Measurements from ENCODE around the gene CTXND2. TPM values are rescaled to one million over a fixed set of nuclear protein-coding genes. Genes with fewer than 3 reads are reported as not detected.
"Not testable (repeated sequence)": the region's sequence is repeated elsewhere in the genome, so short reads cannot be mapped to it uniquely, and the experiment has no call there.

Gene CTXND2
- under 1 TPM in 2 of 3 donors, not detected in 1; 0.12 to 0.21 TPM for polyA plus RNA-seq (ENCODE audit: insufficient read length in 3 of 3)

- DNase-seq (ENCODE audit: low read depth in 3 of 3, low spot score in 2 of 3), result no peak
Observed at GRCh38 chr1:150887018-150887417, at the start of gene CTXND2. TSS of gene CTXND2 (plus strand) at chr1:150887136. CDS start at chr1:150912315, 25,179 bp downstream.

GRCh38 chr1:150840850-150841249, 46.1 kb upstream of the CTXND2 start:
- not testable (repeated sequence) for DNase-seq (ENCODE audit: low read depth in 3 of 3, low spot score in 2 of 3)

GRCh38 chr1:150841626-150842025, 45.3 kb upstream of the CTXND2 start:
- no peak for DNase-seq (ENCODE audit: low read depth in 3 of 3, low spot score in 2 of 3)

- no peak for DNase-seq (ENCODE audit: low read depth in 3 of 3, low spot score in 2 of 3)
Observed at GRCh38 chr1:150842343-150842742, 44.6 kb upstream of the CTXND2 start.

GRCh38 chr1:150842964-150843363, 44.0 kb upstream of the CTXND2 start:
- no peak for DNase-seq (ENCODE audit: low read depth in 3 of 3, low spot score in 2 of 3)

- no peak for DNase-seq (ENCODE audit: low read depth in 3 of 3, low spot score in 2 of 3)
Observed at GRCh38 chr1:150843474-150843873, 43.5 kb upstream of the CTXND2 start.

- DNase-seq (ENCODE audit: low read depth in 3 of 3, low spot score in 2 of 3), result no peak
Observed at GRCh38 chr1:150846473-150847146, 40.3 kb upstream of the CTXND2 start.

- not testable (repeated sequence) for DNase-seq (ENCODE audit: low read depth in 3 of 3, low spot score in 2 of 3)
Observed at GRCh38 chr1:150850801-150851362, 36.1 kb upstream of the CTXND2 start.

GRCh38 chr1:150852734-150853133, 34.2 kb upstream of the CTXND2 start:
- DNase-seq (ENCODE audit: low read depth in 3 of 3, low spot score in 2 of 3), result not testable (repeated sequence)

GRCh38 chr1:150863724-150864123, 23.2 kb upstream of the CTXND2 start:
- no peak for DNase-seq (ENCODE audit: low read depth in 3 of 3, low spot score in 2 of 3)

GRCh38 chr1:150864200-150864599, 22.7 kb upstream of the CTXND2 start:
- not testable (repeated sequence) for DNase-seq (ENCODE audit: low read depth in 3 of 3, low spot score in 2 of 3)

- DNase-seq (ENCODE audit: low read depth in 3 of 3, low spot score in 2 of 3), result no peak
Observed at GRCh38 chr1:150869683-150870082, 17.3 kb upstream of the CTXND2 start.

GRCh38 chr1:150872572-150872971, 14.4 kb upstream of the CTXND2 start:
- no peak for DNase-seq (ENCODE audit: low read depth in 3 of 3, low spot score in 2 of 3)

GRCh38 chr1:150873521-150873920, 13.4 kb upstream of the CTXND2 start:
- DNase-seq (ENCODE audit: low read depth in 3 of 3, low spot score in 2 of 3), result no peak

- DNase-seq (ENCODE audit: low read depth in 3 of 3, low spot score in 2 of 3), result no peak
Observed at GRCh38 chr1:150874455-150875196, 12.3 kb upstream of the CTXND2 start.

- DNase-seq (ENCODE audit: low read depth in 3 of 3, low spot score in 2 of 3), result peak in 1 of 3 donors; percentile 25
Observed at GRCh38 chr1:150875197-150876118, 11.5 kb upstream of the CTXND2 start.

GRCh38 chr1:150876119-150876454, 10.8 kb upstream of the CTXND2 start:
- peak in 2 of 3 donors; percentile 48 to 61 for DNase-seq (ENCODE audit: low read depth in 3 of 3, low spot score in 2 of 3)

- not testable (repeated sequence) for DNase-seq (ENCODE audit: low read depth in 3 of 3, low spot score in 2 of 3)
Observed at GRCh38 chr1:150878931-150879330, 8.0 kb upstream of the CTXND2 start.

GRCh38 chr1:150881331-150882070, 5.4 kb upstream of the CTXND2 start:
- no peak for DNase-seq (ENCODE audit: low read depth in 3 of 3, low spot score in 2 of 3)

GRCh38 chr1:150883121-150883520, 3.8 kb upstream of the CTXND2 start:
- DNase-seq (ENCODE audit: low read depth in 3 of 3, low spot score in 2 of 3), result not testable (repeated sequence)

Measured in right renal cortex interstitium (tissue), 3 donors.